ENCODE measurements around the gene C2CD4C.
"Not testable (repeated sequence)": the region's sequence is repeated elsewhere in the genome, so short reads cannot be mapped to it uniquely, and the experiment has no call there.

C2CD4C gene

GRCh38 chr19:382578-382977 is 26.4 kb downstream of the C2CD4C start:
- peak; percentile 23 to 43 for DNase-seq (ENCODE audit: low read depth in 2 of 2)

GRCh38 chr19:381901-382300 is 27.0 kb downstream of the C2CD4C start:
- peak in 1 of 2 donors; percentile 7 for DNase-seq (ENCODE audit: low read depth in 2 of 2)

- DNase-seq (ENCODE audit: low read depth in 2 of 2) = not testable (repeated sequence)
These were observed 28.2 kb downstream of the C2CD4C start for GRCh38 chr19:380618-381219.

GRCh38 chr19:379796-380195 is 29.2 kb downstream of the C2CD4C start:
- DNase-seq (ENCODE audit: low read depth in 2 of 2) = no peak

GRCh38 chr19:378706-379105 is 30.2 kb downstream of the C2CD4C start:
- no peak for DNase-seq (ENCODE audit: low read depth in 2 of 2)

- no peak for DNase-seq (ENCODE audit: low read depth in 2 of 2)
These were observed 31.0 kb downstream of the C2CD4C start for GRCh38 chr19:377801-378581.

- no peak for DNase-seq (ENCODE audit: low read depth in 2 of 2)
These were observed 32.9 kb downstream of the C2CD4C start for GRCh38 chr19:376111-376470.

- no peak for DNase-seq (ENCODE audit: low read depth in 2 of 2)
These were observed 33.4 kb downstream of the C2CD4C start for GRCh38 chr19:375395-376110.

- no peak for DNase-seq (ENCODE audit: low read depth in 2 of 2)
These were observed 34.1 kb downstream of the C2CD4C start for GRCh38 chr19:374886-375235.

- no peak for DNase-seq (ENCODE audit: low read depth in 2 of 2)
These were observed 34.6 kb downstream of the C2CD4C start for GRCh38 chr19:374183-374885.

- no peak for DNase-seq (ENCODE audit: low read depth in 2 of 2)
These were observed 35.4 kb downstream of the C2CD4C start for GRCh38 chr19:373391-374182.

GRCh38 chr19:372306-372890 is 36.5 kb downstream of the C2CD4C start:
- DNase-seq (ENCODE audit: low read depth in 2 of 2) = no peak

GRCh38 chr19:371501-372168 is 37.3 kb downstream of the C2CD4C start:
- DNase-seq (ENCODE audit: low read depth in 2 of 2) = no peak

GRCh38 chr19:370641-371330 is 38.2 kb downstream of the C2CD4C start:
- DNase-seq (ENCODE audit: low read depth in 2 of 2) = no peak

- DNase-seq (ENCODE audit: low read depth in 2 of 2) = no peak
These were observed 39.1 kb downstream of the C2CD4C start for GRCh38 chr19:369876-370275.

- no peak for DNase-seq (ENCODE audit: low read depth in 2 of 2)
These were observed 39.7 kb downstream of the C2CD4C start for GRCh38 chr19:369256-369655.

- no peak for DNase-seq (ENCODE audit: low read depth in 2 of 2)
These were observed 40.3 kb downstream of the C2CD4C start for GRCh38 chr19:368630-369024.

GRCh38 chr19:367963-368629 is 40.9 kb downstream of the C2CD4C start:
- DNase-seq (ENCODE audit: low read depth in 2 of 2) = no peak

- no peak for DNase-seq (ENCODE audit: low read depth in 2 of 2)
These were observed 41.4 kb downstream of the C2CD4C start for GRCh38 chr19:367561-367960.

Data from stimulated activated CD8-positive, alpha-beta memory T cell treated with anti-CD3 and anti-CD28 coated beads, Interleukin-7, amount 100 ng/mL, for 4 hours (primary cell).